ENCODE measurements around the gene ADRA2A.

DNA sequence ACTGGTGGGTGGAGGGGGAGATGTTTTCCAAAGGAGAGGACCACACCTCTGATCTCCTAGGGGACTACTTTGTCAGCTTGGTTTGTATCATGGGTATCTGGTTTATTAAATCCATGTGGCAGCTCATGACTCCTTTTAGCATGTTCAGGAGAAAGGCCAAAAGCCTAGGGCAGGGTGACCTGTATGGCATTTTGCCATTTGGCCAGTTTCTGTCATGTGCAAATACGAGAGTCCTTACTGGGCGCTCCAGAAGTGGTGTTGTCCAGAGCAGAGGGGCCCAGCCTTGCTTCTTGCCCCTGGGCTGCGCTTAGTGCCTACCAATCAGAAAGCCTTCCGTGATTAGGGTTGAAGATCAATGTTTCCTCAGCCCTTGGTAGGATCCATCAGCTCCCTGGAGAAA lies 31.0 kb downstream of the ADRA2A start:
- TF ChIP-seq POLR2A (IDR thresholded peaks at IDR 0.05; ENCODE audit: low read depth, low read length), result no peak
- TF ChIP-seq POU2F2 (IDR thresholded peaks at IDR 0.05; ENCODE audit: low read depth, low read length), result no peak
- no peak for TF ChIP-seq POLR2AphosphoS5 (IDR thresholded peaks at IDR 0.05; ENCODE audit: low read depth, low read length)
- TF ChIP-seq TAF1 (IDR thresholded peaks at IDR 0.05; ENCODE audit: low read depth, low read length), result no peak
